ENCODE results near the gene PGBD2.

PGBD2 gene

DNA sequence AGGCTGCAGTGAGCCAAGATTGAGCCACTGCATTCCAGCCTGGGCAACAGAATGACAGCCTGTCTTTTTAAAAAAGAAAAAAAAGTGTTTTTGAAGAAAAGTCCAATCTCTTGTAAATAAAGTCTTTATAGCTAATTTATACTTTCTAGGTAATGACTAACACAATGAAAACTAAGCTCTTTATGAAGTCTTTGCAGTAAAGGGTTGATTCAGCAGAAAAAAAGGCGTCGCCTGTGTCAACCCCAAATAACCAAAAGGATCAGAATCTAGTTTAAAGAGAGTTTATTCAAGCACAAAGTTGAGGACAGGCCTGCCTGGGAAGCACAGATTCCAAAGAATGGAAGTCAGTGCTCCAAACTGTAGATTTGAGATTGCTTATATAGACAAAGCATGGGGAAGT is 14.3 kb upstream of the PGBD2 start:
- DNase-seq (ENCODE audit: low read depth in 1 of 2, low spot score in 1 of 2), result no peak
- Histone ChIP-seq H3K4me3 (replicated peaks; ENCODE audit: insufficient read depth, low read length) (no peak overlapping the region), H3K27me3 (ENCODE audit: insufficient read depth, poor library complexity, severe bottlenecking) (no peaks in the 10 kb centered on the region), H3K27ac (replicated peaks) (no peak overlapping the region)
- TF ChIP-seq GABPA (IDR thresholded peaks at IDR 0.05; ENCODE audit: low read depth), result no peak

DNA sequence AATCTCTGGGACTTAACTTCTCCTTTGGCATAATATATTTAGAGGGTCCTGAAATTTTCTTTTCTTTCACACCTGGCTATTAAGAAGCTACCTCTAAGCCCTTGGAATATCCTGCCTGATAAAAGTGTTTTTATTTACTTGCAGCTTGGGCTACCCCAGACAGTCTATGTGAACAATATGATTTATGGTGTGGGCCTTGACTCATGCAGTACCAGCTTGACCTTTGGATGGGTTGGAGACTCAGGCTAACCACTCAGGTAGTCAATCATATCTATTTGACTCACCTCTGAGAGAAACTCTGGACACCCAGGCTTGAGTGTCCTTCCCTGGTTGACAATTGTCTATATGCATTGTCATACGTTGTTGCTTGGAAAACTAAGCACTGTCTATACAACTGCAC is 13.4 kb upstream of the PGBD2 start:
- H3K27me3 ChIP-seq (ENCODE audit: insufficient read depth, poor library complexity, severe bottlenecking), result no peaks in the 10 kb centered on the region
- TF ChIP-seq, protein P1, sequence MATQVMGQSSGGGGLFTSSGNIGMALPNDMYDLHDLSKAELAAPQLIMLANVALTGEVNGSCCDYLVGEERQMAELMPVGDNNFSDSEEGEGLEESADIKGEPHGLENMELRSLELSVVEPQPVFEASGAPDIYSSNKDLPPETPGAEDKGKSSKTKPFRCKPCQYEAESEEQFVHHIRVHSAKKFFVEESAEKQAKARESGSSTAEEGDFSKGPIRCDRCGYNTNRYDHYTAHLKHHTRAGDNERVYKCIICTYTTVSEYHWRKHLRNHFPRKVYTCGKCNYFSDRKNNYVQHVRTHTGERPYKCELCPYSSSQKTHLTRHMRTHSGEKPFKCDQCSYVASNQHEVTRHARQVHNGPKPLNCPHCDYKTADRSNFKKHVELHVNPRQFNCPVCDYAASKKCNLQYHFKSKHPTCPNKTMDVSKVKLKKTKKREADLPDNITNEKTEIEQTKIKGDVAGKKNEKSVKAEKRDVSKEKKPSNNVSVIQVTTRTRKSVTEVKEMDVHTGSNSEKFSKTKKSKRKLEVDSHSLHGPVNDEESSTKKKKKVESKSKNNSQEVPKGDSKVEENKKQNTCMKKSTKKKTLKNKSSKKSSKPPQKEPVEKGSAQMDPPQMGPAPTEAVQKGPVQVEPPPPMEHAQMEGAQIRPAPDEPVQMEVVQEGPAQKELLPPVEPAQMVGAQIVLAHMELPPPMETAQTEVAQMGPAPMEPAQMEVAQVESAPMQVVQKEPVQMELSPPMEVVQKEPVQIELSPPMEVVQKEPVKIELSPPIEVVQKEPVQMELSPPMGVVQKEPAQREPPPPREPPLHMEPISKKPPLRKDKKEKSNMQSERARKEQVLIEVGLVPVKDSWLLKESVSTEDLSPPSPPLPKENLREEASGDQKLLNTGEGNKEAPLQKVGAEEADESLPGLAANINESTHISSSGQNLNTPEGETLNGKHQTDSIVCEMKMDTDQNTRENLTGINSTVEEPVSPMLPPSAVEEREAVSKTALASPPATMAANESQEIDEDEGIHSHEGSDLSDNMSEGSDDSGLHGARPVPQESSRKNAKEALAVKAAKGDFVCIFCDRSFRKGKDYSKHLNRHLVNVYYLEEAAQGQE (IDR thresholded peaks at IDR 0.05; ENCODE audit: insufficient replicate concordance, low read depth), result no peak
- TF ChIP-seq GABPA (IDR thresholded peaks at IDR 0.05; ENCODE audit: low read depth), result no peak
- no peak for TF ChIP-seq SPI1 (IDR thresholded peaks at IDR 0.05; ENCODE audit: borderline replicate concordance, low read depth)
- no peak for TF ChIP-seq POLR2AphosphoS5 (IDR thresholded peaks at IDR 0.05; ENCODE audit: low read depth)
- TF ChIP-seq, protein P2, sequence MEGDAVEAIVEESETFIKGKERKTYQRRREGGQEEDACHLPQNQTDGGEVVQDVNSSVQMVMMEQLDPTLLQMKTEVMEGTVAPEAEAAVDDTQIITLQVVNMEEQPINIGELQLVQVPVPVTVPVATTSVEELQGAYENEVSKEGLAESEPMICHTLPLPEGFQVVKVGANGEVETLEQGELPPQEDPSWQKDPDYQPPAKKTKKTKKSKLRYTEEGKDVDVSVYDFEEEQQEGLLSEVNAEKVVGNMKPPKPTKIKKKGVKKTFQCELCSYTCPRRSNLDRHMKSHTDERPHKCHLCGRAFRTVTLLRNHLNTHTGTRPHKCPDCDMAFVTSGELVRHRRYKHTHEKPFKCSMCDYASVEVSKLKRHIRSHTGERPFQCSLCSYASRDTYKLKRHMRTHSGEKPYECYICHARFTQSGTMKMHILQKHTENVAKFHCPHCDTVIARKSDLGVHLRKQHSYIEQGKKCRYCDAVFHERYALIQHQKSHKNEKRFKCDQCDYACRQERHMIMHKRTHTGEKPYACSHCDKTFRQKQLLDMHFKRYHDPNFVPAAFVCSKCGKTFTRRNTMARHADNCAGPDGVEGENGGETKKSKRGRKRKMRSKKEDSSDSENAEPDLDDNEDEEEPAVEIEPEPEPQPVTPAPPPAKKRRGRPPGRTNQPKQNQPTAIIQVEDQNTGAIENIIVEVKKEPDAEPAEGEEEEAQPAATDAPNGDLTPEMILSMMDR (IDR thresholded peaks at IDR 0.05; ENCODE audit: insufficient read depth, low read length), result no peak
- DNase-seq (ENCODE audit: low read depth in 1 of 2, low spot score in 1 of 2), result no peak
- no peak overlapping the region for H3K27ac ChIP-seq (replicated peaks)
- no peak overlapping the region for H3K4me3 ChIP-seq (replicated peaks; ENCODE audit: insufficient read depth, low read length)

DNA sequence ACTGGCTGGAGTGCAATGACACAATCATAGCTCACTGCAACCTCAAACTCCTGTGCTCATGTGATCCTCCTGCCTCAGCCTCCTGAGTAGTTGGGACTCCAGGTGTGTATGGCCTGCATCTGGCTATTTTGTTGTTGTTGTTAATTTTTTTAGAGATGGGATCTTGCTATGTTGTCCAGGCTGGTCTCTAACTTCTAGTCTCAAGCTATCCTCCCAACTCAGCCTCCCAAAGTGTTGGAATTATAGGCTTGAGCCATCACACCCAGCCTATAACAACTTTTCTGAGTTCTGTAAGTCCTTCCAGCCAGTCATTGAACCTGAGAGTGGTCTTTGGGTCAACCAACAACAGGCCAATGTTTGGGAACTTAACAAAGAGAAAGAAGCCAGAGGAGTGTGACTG is 11.2 kb upstream of the PGBD2 start:
- no peak overlapping the region for H3K27ac ChIP-seq (replicated peaks)
- no peaks in the 10 kb centered on the region for H3K27me3 ChIP-seq (ENCODE audit: insufficient read depth, poor library complexity, severe bottlenecking)
- H3K4me3 ChIP-seq (replicated peaks; ENCODE audit: insufficient read depth, low read length), result no peak overlapping the region
- TF ChIP-seq, protein P2 (IDR thresholded peaks at IDR 0.05; ENCODE audit: insufficient read depth, low read length), result no peak
- no peak for TF ChIP-seq POLR2AphosphoS5 (IDR thresholded peaks at IDR 0.05; ENCODE audit: low read depth)
- no peak for TF ChIP-seq GABPA (IDR thresholded peaks at IDR 0.05; ENCODE audit: low read depth)
- no peak for TF ChIP-seq SPI1 (IDR thresholded peaks at IDR 0.05; ENCODE audit: borderline replicate concordance, low read depth)
- TF ChIP-seq, protein P1 (IDR thresholded peaks at IDR 0.05; ENCODE audit: insufficient replicate concordance, low read depth), result no peak
- DNase-seq (ENCODE audit: low read depth in 1 of 2, low spot score in 1 of 2), result no peak

DNA sequence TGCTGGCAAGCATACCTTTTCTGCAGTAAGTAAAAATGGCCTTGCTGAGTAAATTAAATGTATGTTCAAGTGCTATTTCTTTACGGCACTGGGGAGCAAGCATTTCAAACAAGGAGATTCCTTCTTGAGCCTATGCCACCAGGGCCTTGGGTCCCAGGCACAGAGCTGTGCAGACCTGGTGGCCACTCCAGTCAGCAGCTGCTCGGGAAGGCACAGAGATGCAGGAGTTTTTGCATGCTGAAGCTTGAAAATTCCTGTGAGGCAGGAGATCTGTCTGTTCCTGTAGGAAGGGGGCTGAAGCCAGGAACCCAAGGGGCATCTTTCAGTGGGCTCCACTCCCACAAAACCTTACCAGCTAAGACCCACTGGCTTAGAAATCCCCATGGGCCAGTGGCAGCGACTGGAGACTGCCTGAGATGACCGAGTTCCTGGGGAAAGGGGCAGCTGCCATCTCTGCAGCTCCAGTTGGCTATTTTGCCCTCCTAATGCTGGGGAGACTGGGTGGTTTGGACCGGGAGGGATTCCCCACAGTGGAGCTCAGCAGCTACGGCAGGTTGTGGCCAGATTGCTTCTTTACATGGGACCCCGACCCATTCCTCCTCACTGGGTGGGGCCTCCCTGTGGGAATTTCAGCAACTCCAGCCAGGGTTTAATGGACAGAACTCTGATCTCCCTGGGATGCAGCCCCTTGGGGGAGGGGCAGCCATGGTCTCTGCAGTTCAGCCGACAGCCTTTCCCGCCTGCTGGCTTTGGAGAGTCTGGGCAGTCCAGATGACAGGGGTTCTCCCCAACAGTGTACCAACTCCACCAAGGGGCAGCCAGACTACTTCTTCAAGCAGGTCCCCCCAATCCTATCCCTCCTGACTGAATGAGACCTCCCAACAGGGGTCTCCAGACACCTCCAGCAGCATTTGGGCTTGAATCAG is 8.4 kb upstream of the PGBD2 start:
- no peak overlapping the region for H3K4me3 ChIP-seq (replicated peaks; ENCODE audit: insufficient read depth, low read length)
- no peak for DNase-seq (ENCODE audit: low read depth in 1 of 2, low spot score in 1 of 2)
- H3K27me3 ChIP-seq (ENCODE audit: insufficient read depth, poor library complexity, severe bottlenecking), result no peaks in the 10 kb centered on the region
- no peak overlapping the region for H3K27ac ChIP-seq (replicated peaks)
- TF ChIP-seq GABPA (IDR thresholded peaks at IDR 0.05; ENCODE audit: low read depth) (no peak), SPI1 (IDR thresholded peaks at IDR 0.05; ENCODE audit: borderline replicate concordance, low read depth) (no peak), POLR2AphosphoS5 (IDR thresholded peaks at IDR 0.05; ENCODE audit: low read depth) (no peak)
- TF ChIP-seq, protein P1 (IDR thresholded peaks at IDR 0.05; ENCODE audit: insufficient replicate concordance, low read depth), result no peak
- TF ChIP-seq, protein P2 (IDR thresholded peaks at IDR 0.05; ENCODE audit: insufficient read depth, low read length), result no peak

Data from HL-60 (cell line).